Body of pancreas (tissue), 4 donors: ENCODE data around the gene RSAD2. TPM values are rescaled to one million over a fixed set of nuclear protein-coding genes. Genes with fewer than 3 reads are reported as not detected.
A peak's percentile ranks its signal among the peaks of the same experiment; 100 is the strongest.

ENCODE experiments used
- ATAC-seq: fragments of 150-250 bp; one replicate; pipeline ENCODE4 v1.9.1; 2016
- DNase-seq, 4 donors: peaks; one replicate each; pipeline ENCODE4 v3.0.0-alpha.2; 2019
- H3K27ac ChIP-seq, 4 donors: fragments of 200-600 bp; sonication (generic); 1 replicate in 3 of 4; 2 replicates in 1 of 4; pipeline versions ENCODE4 v1.5.1 to v1.6.1; 2016 to 2019; ENCODE audit warnings: mild to moderate bottlenecking in 1 of 4, mixed read lengths in 1 of 4, moderate library complexity in 1 of 4
- H3K27me3 ChIP-seq, 2 donors: fragments of 200-600 bp; sonication (generic); one replicate each; pipeline ENCODE4 v1.6.0; 2016; ENCODE audit warnings: mild to moderate bottlenecking in 1 of 2
- H3K36me3 ChIP-seq, 2 donors: fragments of 200-600 bp; sonication (generic); replicated peaks in 1 of 2; 2 replicates each; pipeline ENCODE4 v1.5.1; 2016; ENCODE audit warnings: low read depth in 2 of 2; ENCODE audit not compliant: insufficient read depth in 1 of 2
- H3K4me1 ChIP-seq: fragments of 200-600 bp; sonication (generic); one replicate; pipeline ENCODE4 v1.6.0; 2016
- H3K4me3 ChIP-seq, 2 donors: fragments of 200-600 bp; sonication (generic); 1 replicate in 1 of 2; 2 replicates in 1 of 2; pipeline ENCODE4 v1.5.1; 2016 to 2019
- H3K9me3 ChIP-seq, 3 donors: fragments of 200-600 bp; sonication (generic); 1 replicate in 2 of 3; 2 replicates in 1 of 3; pipeline ENCODE4 v1.5.1; 2016
- POLR2A ChIP-seq, 3 donors: fragments of 450-650 bp; IDR thresholded peaks; one replicate each; pipeline ENCODE4 v1.6.1; 2016; ENCODE audit warnings: antibody characterized with exemption in 3 of 3, mild to moderate bottlenecking in 2 of 3
- WGBS, 2 donors: methylation state at CpG; one replicate each; pipeline ENCODE4 v1.1.5; 2017; 5-methylcytosine and 5-hydroxymethylcytosine counted together
- intact Hi-C: fragments of 100-400 bp; cut with DNase I; formaldehyde crosslinking; loops from one replicate; pipeline ENCODE4 v1.15.1; 2023
- total RNA-seq, 2 donors: library from RNA; depleted of rRNA; stranded (reverse); fragments of >200 nt; gene quantifications; one replicate each; pipeline ENCODE4 v1.1.0, GENCODE V29; 2016
- TF ChIP-seq, protein P1 (sequence below), 7 experiments: fragments of 450-650 bp in 4 of 7; fragments of 200-600 bp in 3 of 7; sonication (generic) in 3 of 7; IDR thresholded peaks; one replicate each; pipeline ENCODE4 v1.5.1; 2016 to 2019; ENCODE audit warnings: antibody characterized with exemption in 7 of 7

RSAD2 gene
- total RNA-seq, 2 donors from 2014 or later: under 0.01 to 1.0 TPM

DNA sequence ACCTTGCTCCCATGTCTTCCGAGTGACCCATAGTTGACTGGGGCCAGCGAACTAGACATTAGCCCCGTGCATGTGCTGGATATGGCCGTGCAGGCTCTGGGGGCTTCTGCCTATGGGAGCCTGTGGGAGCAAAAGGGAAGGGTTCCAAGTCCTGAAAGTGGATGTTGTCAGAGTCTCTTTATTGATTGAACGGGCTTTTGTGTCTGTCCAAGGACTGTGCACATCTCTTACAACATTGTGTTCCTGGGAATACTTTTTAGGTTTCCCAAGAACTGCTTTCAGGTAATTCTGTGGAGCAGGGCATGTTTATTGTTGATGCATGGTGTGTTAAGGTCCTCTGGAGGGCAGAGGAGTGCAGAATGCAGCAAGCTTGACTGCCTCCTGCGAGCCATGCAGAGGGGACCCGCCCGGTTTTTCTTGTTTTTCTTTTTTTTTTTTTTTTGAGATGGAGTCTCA, 44.7 kb downstream of the RSAD2 start:
- ATAC-seq: no peak
- no peaks in the 10 kb centered on the region for H3K9me3 ChIP-seq
- 52% methylated on average over 7 to 8 of the region's 8 CpGs for WGBS, 2 donors
- H3K4me1 ChIP-seq: peaks cover 85% of the 10 kb centered on the region
- H3K4me3 ChIP-seq: no peak overlapping the region
- intact Hi-C loops: loop anchor here (10.0 kb wide), 1 partner anchor 63 kb away; no protein-coding TSS in a partner anchor
- no peaks in the 10 kb centered on the region for H3K36me3 ChIP-seq
- no peak for TF ChIP-seq POLR2A (IDR thresholded peaks at IDR 0.05)
- TF ChIP-seq, protein P1, sequence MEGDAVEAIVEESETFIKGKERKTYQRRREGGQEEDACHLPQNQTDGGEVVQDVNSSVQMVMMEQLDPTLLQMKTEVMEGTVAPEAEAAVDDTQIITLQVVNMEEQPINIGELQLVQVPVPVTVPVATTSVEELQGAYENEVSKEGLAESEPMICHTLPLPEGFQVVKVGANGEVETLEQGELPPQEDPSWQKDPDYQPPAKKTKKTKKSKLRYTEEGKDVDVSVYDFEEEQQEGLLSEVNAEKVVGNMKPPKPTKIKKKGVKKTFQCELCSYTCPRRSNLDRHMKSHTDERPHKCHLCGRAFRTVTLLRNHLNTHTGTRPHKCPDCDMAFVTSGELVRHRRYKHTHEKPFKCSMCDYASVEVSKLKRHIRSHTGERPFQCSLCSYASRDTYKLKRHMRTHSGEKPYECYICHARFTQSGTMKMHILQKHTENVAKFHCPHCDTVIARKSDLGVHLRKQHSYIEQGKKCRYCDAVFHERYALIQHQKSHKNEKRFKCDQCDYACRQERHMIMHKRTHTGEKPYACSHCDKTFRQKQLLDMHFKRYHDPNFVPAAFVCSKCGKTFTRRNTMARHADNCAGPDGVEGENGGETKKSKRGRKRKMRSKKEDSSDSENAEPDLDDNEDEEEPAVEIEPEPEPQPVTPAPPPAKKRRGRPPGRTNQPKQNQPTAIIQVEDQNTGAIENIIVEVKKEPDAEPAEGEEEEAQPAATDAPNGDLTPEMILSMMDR (IDR thresholded peaks at IDR 0.05): peak in 5 of 7 experiments; percentile 9 to 54 (median 42)
- H3K27me3 ChIP-seq: no peaks in the 10 kb centered on the region
- DNase-seq: peak in 3 of 4 donors; percentile 64 to 70 (median 65)
- H3K27ac ChIP-seq: peak overlapping the region in 3 of 4 donors; percentile 71 to 94 (median 79)

DNA sequence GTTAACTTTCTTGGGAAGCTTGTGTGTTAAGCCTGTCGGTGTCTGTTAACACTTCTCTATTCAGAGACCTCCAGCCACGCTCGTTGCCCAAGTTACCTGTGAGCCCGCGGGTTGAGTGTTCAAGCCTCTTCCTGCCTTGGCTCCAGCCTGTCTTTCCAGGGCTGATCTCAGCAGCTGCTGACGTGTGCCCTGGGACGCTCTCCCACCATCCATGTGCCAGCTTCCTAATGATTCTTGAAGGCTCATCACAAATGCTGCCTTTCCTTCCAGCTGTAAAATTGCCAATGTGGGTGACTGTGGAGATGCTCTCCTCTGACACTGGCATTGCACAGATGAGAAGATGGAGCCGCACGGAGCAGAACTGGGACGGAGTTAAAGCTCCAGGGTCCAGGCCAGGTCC, 45.7 kb downstream of the RSAD2 start:
- Histone ChIP-seq H3K9me3 (no peaks in the 10 kb centered on the region), H3K27me3 (no peaks in the 10 kb centered on the region), H3K4me3 (no peak overlapping the region), H3K4me1 (peaks cover 96% of the 10 kb centered on the region), H3K27ac (peak overlapping the region in 3 of 4 donors; percentile 7 to 71 (median 32)), H3K36me3 (no peaks in the 10 kb centered on the region)
- no peak for DNase-seq
- no peak for ATAC-seq
- 76 to 87% methylated on average over 10 of the region's 10 CpGs for WGBS, 2 donors
- TF ChIP-seq POLR2A (IDR thresholded peaks at IDR 0.05): no peak
- TF ChIP-seq, protein P1 (IDR thresholded peaks at IDR 0.05): no peak
- intact Hi-C loops: loop anchor here (10.0 kb wide), 1 partner anchor 61 kb away; no protein-coding TSS in a partner anchor

DNA sequence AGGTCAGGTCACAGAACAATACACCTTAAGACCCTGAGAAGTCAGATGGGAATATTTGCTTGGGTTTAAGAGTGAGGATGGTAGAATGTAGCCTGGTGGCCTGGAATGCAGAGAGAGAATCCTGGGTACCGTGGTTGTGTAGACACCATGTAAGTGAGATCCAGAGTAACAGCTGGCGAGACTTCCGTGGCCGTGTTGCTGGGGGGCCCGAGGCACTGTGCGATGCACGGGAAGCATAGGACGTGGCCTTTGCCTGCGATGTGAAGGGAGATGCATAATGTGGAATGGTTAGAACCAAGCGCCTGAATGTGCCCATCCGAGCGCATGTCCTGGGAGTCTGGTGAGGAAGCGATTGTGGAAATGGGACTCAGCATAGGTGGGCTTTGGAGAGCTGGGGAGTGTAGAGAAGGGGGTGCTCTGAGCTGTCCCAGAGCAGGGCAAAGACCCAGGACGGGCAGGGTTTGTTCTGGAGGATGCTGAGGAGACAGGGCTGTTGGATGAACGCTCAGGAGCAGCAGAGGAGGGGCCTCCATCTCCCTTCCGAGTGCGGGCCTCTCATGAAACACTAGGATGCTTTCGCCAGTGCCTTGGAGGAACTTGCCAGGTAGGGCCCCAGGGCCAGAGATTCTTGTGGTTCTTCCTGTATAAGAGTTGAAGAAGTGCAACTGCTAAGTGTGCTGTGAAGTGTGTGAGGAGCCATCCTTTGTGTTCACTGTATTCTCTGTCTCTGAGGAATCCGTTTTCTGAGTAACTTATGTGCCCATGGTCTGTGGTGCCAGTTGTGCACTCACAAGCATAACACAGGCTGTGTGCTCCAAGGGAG, 46.7 kb downstream of the RSAD2 start:
- TF ChIP-seq, protein P1 (IDR thresholded peaks at IDR 0.05): no peak
- no peak for TF ChIP-seq POLR2A (IDR thresholded peaks at IDR 0.05)
- WGBS, 2 donors: 90 to 95% methylated on average over 19 of the region's 19 CpGs
- Histone ChIP-seq H3K4me3 (no peak overlapping the region), H3K36me3 (no peaks in the 10 kb centered on the region), H3K27ac (peak overlapping the region; percentile 25 to 73 (median 71)), H3K4me1 (peaks cover 99% of the 10 kb centered on the region), H3K27me3 (no peaks in the 10 kb centered on the region), H3K9me3 (no peaks in the 10 kb centered on the region)
- intact Hi-C loops: loop anchor here (10.0 kb wide), 1 partner anchor 60 kb away; no protein-coding TSS in a partner anchor
- DNase-seq (no peak), ATAC-seq (no peak)

DNA sequence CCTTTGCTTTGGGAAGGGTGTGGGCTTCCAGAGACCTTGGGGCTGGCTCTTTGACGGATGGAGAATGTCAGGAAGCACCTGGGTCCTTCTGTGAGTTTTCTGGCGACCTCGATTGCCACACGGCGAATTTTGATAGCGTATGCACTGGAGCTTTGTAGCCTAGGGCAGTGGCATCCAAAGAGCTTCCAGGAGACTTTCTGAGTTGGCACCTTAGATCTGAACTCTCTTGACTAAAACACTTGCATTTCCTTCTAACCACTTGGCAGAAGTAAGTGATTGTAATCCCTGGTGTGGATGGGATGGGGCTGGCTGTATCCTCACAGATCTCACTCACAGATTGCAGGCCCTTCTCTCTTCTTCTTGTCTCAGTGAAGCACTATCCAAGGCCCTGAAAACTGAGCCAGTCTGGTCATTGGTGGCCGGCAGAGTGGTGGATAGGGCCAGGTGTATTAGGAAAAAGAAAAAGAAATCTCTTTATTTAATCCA, 47.4 kb downstream of the RSAD2 start:
- Histone ChIP-seq H3K36me3 (no peaks in the 10 kb centered on the region), H3K4me3 (no peak overlapping the region), H3K27ac (peak overlapping the region; percentile 25 to 73 (median 71)), H3K27me3 (no peaks in the 10 kb centered on the region), H3K9me3 (no peaks in the 10 kb centered on the region), H3K4me1 (peaks cover 99% of the 10 kb centered on the region)
- intact Hi-C loops: loop anchor here (10.0 kb wide), 1 partner anchor 60 kb away; no protein-coding TSS in a partner anchor
- DNase-seq: no peak
- ATAC-seq: no peak
- WGBS, 2 donors: 30 to 43% methylated on average over 7 of the region's 7 CpGs
- TF ChIP-seq, protein P1 (IDR thresholded peaks at IDR 0.05): no peak
- TF ChIP-seq POLR2A (IDR thresholded peaks at IDR 0.05): no peak
